AG04450 (cell line): Measurements from ENCODE around the gene ST6GALNAC3. TPM values are rescaled to one million over a fixed set of nuclear protein-coding genes. Genes with fewer than 3 reads are reported as not detected.

Source experiments
- CTCF ChIA-PET: fragments of 300-600, 350-600 bp; formaldehyde crosslinking; extraction: SDS; loops from one replicate; lab custom pipeline; 2022; ENCODE audit warnings: antibody characterized with exemption, inconsistent platforms; lab: Charles Lee
- POLR2A ChIA-PET: fragments of 350-600 bp; formaldehyde crosslinking; extraction: SDS; loops from one replicate; lab custom pipeline; 2021; ENCODE audit warnings: antibody characterized with exemption, inconsistent platforms; lab: Yijun Ruan, JAX
- DNase-seq: peaks from one replicate; pipeline ENCODE4 v3.0.0-alpha.2; 2011; ENCODE audit warnings: low read depth, low spot score
- H3K27ac ChIP-seq: one replicate; pipeline ENCODE4 v1.5.1; 2012; ENCODE audit warnings: low read depth, low read length, control low read depth
- H3K27me3 ChIP-seq: one replicate; pipeline ENCODE4 v1.6.0; 2012; ENCODE audit warnings: low read length; ENCODE audit not compliant: control insufficient read depth, insufficient read depth
- H3K4me3 ChIP-seq: 2 replicates; pipeline ENCODE4 v1.5.1; 2011; ENCODE audit warnings: mild to moderate bottlenecking, low read depth, low read length, control low read depth
- H3K9me3 ChIP-seq: 2 replicates; pipeline ENCODE4 v1.5.1; 2012; ENCODE audit warnings: low read length; ENCODE audit not compliant: control insufficient read depth, insufficient read depth
- polyA plus RNA-seq: library from polyadenylated mRNA; depleted of rRNA; stranded (reverse); fragments of >200 nt; gene quantifications from 2 replicates; pipeline ENCODE4 v1.2.3, GENCODE V29; 2011
- TF ChIP-seq, protein P1 (sequence below): IDR thresholded peaks from 2 replicates; pipeline ENCODE4 v1.5.1; 2011; ENCODE audit warnings: low read depth, low read length, control low read depth, inconsistent platforms

ST6GALNAC3 gene
- polyA plus RNA-seq, 1 experiment: 2.1 TPM

DNA sequence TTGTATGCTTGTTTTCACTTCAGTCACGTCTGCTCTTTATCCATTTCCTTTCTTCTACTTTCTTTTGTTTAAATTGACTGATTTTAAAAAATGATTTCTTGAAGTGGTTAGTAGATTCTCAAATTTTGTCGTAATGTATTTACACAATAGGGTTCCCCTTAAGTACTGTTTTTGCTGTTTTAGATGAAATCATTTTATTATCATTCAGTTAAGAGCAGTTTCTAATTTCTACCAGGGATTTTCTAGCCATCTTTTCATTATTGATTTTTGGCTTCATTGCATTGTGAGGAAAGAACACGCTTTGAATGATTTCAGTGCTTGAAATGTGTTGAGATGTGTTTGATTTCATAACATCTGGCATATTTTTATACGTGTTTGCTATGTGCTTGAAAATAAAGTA lies 27.0 kb downstream of the ST6GALNAC3 start:
- no peaks in the 10 kb centered on the region for H3K9me3 ChIP-seq

GRCh38 chr1:76102046-76102445 lies 27.5 kb downstream of the ST6GALNAC3 start:
- TF ChIP-seq, protein P1, sequence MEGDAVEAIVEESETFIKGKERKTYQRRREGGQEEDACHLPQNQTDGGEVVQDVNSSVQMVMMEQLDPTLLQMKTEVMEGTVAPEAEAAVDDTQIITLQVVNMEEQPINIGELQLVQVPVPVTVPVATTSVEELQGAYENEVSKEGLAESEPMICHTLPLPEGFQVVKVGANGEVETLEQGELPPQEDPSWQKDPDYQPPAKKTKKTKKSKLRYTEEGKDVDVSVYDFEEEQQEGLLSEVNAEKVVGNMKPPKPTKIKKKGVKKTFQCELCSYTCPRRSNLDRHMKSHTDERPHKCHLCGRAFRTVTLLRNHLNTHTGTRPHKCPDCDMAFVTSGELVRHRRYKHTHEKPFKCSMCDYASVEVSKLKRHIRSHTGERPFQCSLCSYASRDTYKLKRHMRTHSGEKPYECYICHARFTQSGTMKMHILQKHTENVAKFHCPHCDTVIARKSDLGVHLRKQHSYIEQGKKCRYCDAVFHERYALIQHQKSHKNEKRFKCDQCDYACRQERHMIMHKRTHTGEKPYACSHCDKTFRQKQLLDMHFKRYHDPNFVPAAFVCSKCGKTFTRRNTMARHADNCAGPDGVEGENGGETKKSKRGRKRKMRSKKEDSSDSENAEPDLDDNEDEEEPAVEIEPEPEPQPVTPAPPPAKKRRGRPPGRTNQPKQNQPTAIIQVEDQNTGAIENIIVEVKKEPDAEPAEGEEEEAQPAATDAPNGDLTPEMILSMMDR: no peak
- Histone ChIP-seq H3K27me3 (no peaks in the 10 kb centered on the region), H3K9me3 (no peaks in the 10 kb centered on the region), H3K27ac (no peak overlapping the region), H3K4me3 (no peak overlapping the region)
- POLR2A ChIA-PET: no interaction called here
- CTCF ChIA-PET: no interaction called here
- DNase-seq: no peak

More for the DNA sequence above, 27.0 kb downstream of the ST6GALNAC3 start:
- Histone ChIP-seq H3K4me3 (no peak overlapping the region), H3K27me3 (no peaks in the 10 kb centered on the region), H3K27ac (no peak overlapping the region)
- TF ChIP-seq, protein P1: no peak
- no peak for DNase-seq
- ChIA-PET CTCF (no interaction called here), POLR2A (no interaction called here)

DNA sequence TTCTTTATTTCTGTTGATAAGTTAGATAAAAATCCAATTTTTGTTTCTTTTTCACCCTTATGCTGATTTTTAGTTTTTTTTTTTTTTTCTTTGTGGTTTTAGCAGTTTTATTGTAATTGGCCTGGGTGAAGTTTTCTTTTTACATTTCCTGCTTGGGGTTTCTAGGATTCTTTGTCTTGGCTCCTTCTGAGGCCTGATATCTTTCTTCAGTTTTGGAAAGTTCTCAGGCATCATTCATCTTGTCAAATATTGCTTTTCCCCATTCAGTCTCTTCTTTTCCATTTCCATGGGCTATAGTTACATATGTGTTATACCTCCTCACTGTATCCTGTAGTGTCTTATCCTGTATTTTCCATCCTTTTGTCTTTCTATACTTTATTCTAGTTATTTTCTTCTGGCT lies 28.5 kb downstream of the ST6GALNAC3 start:
- Histone ChIP-seq H3K27me3 (no peaks in the 10 kb centered on the region), H3K4me3 (no peak overlapping the region), H3K27ac (no peak overlapping the region), H3K9me3 (no peaks in the 10 kb centered on the region)
- TF ChIP-seq, protein P1: no peak
- ChIA-PET CTCF (no interaction called here), POLR2A (no interaction called here)
- DNase-seq: no peak

GRCh38 chr1:76105372-76105771 lies 30.8 kb downstream of the ST6GALNAC3 start:
- Histone ChIP-seq H3K27ac (no peak overlapping the region), H3K27me3 (no peaks in the 10 kb centered on the region), H3K9me3 (no peaks in the 10 kb centered on the region), H3K4me3 (no peak overlapping the region)
- POLR2A ChIA-PET: no interaction called here
- CTCF ChIA-PET: no interaction called here
- DNase-seq: no peak
- TF ChIP-seq, protein P1: no peak

- no peaks in the 10 kb centered on the region for H3K27me3 ChIP-seq
- H3K27ac ChIP-seq: no peak overlapping the region
- ChIA-PET POLR2A (no interaction called here), CTCF (no interaction called here)
- no peaks in the 10 kb centered on the region for H3K9me3 ChIP-seq
- no peak for DNase-seq
- TF ChIP-seq, protein P1: no peak
- H3K4me3 ChIP-seq: no peak overlapping the region
These were observed 31.7 kb downstream of the ST6GALNAC3 start for GRCh38 chr1:76106251-76106650.
